Adrenal gland (tissue), 5 donors: ENCODE data around the gene TSSK6.

Source experiments
- CTCF ChIP-seq, 6 experiments: fragments of 450-650 bp in 4 of 6; fragments of 200-600 bp in 2 of 6; sonication (generic) in 1 of 6; IDR thresholded peaks; 1 replicate in 5 of 6; 2 replicates in 1 of 6; pipeline versions ENCODE4 v1.5.1 to v1.8.0; 2016 to 2021; ENCODE audit warnings: antibody characterized with exemption in 6 of 6, mild to moderate bottlenecking in 2 of 6, moderate library complexity in 1 of 6
- POLR2A ChIP-seq, 2 donors: fragments of 450-650 bp; IDR thresholded peaks; one replicate each; pipeline ENCODE4 v1.6.1; 2017; ENCODE audit warnings: antibody characterized with exemption in 2 of 2, mild to moderate bottlenecking in 2 of 2, moderate library complexity in 1 of 2
- donor health status: DM: no; HTN: no; CAD: no.

DNA sequence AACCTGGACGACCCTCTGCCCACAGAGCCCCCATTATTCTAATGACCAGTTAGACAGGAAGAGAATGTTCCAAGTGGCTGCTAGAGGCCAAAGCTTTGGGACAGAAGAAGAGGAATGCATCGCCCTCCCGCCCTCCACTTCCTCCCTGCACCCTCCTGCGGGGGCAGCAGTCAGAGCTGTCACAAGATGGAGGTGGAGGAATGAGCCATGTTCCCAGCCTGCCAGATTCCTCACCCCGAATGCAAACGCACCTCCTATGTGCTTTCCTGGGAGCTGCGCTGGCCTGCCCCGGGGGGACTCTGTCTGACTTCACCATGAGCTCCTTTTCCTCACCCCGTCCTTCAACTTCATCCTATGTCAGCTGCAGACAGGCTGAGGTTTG, 15.1 kb upstream of the TSSK6 start:
- TF ChIP-seq CTCF (IDR thresholded peaks at IDR 0.05) (no peak), POLR2A (IDR thresholded peaks at IDR 0.05) (no peak)
